ENCODE measurements around the gene CKAP4.

- TF ChIP-seq, protein P1, sequence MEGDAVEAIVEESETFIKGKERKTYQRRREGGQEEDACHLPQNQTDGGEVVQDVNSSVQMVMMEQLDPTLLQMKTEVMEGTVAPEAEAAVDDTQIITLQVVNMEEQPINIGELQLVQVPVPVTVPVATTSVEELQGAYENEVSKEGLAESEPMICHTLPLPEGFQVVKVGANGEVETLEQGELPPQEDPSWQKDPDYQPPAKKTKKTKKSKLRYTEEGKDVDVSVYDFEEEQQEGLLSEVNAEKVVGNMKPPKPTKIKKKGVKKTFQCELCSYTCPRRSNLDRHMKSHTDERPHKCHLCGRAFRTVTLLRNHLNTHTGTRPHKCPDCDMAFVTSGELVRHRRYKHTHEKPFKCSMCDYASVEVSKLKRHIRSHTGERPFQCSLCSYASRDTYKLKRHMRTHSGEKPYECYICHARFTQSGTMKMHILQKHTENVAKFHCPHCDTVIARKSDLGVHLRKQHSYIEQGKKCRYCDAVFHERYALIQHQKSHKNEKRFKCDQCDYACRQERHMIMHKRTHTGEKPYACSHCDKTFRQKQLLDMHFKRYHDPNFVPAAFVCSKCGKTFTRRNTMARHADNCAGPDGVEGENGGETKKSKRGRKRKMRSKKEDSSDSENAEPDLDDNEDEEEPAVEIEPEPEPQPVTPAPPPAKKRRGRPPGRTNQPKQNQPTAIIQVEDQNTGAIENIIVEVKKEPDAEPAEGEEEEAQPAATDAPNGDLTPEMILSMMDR (IDR thresholded peaks at IDR 0.05), result no peak
- TF ChIP-seq POLR2AphosphoS5 (IDR thresholded peaks at IDR 0.05) (no peak), POLR2A (IDR thresholded peaks at IDR 0.05) (no peak), EP300 (IDR thresholded peaks at IDR 0.05; ENCODE audit: low read depth) (no peak)
Measured at GRCh38 chr12:106296179-106296877, 48.5 kb upstream of the CKAP4 start.

Data from transverse colon (tissue), 4 donors.